Measurements from ENCODE around the gene BABAM1. TPM values are rescaled to one million over a fixed set of nuclear protein-coding genes. Genes with fewer than 3 reads are reported as not detected.

The BABAM1 gene
- total RNA-seq, 1 experiment from 2014 or later, result 146 TPM

DNA sequence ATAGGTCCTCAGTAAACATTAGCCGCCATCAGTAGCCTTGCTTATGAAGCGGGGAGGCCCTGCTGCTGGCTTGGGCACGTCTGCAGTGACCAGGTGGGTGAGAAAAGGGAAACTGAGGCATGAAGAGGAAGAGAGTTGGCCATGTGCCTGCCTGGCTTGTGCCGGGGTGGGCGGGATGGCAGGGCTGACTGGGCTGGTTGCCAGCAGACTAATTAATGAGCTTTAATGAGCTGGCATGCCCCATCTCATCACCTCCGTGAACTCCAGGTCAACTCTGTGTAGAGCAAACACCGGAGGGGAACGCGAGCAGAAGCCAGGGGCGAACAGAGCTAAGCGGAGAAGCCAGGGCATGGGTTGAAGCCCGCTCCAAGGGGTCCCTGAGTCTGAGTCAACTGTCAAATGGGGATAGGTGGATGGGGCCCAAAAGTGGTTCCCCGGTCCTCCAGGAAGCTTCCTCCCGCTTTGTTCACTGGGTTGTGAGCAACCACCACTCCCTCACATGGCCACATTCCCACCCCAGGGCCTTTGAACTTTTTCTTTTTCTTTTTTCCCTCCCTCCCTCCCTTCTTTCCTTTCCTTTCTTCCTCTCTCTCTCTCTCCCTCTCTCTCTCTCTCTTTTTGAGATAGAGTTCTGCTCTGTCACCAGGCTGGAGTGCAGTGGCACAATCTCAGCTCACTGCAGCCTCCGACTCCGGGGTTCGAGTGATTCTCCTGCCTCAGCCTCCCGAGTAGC, 30.3 kb upstream of the BABAM1 start (continued):
- TF ChIP-seq, protein P1, sequence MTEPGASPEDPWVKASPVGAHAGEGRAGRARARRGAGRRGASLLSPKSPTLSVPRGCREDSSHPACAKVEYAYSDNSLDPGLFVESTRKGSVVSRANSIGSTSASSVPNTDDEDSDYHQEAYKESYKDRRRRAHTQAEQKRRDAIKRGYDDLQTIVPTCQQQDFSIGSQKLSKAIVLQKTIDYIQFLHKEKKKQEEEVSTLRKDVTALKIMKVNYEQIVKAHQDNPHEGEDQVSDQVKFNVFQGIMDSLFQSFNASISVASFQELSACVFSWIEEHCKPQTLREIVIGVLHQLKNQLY (CRISPR knock-in tag; IDR thresholded peaks at IDR 0.05), result no peak
- no peak for TF ChIP-seq NR3C1 (CRISPR knock-in tag; conservative IDR thresholded peaks at IDR 0.05; ENCODE audit: low read depth)
- no peak for TF ChIP-seq NFYB (CRISPR knock-in tag; conservative IDR thresholded peaks at IDR 0.05; ENCODE audit: low read depth)
- no peak for TF ChIP-seq PRRX2 (CRISPR knock-in tag; IDR thresholded peaks at IDR 0.05)
- TF ChIP-seq, protein P2, sequence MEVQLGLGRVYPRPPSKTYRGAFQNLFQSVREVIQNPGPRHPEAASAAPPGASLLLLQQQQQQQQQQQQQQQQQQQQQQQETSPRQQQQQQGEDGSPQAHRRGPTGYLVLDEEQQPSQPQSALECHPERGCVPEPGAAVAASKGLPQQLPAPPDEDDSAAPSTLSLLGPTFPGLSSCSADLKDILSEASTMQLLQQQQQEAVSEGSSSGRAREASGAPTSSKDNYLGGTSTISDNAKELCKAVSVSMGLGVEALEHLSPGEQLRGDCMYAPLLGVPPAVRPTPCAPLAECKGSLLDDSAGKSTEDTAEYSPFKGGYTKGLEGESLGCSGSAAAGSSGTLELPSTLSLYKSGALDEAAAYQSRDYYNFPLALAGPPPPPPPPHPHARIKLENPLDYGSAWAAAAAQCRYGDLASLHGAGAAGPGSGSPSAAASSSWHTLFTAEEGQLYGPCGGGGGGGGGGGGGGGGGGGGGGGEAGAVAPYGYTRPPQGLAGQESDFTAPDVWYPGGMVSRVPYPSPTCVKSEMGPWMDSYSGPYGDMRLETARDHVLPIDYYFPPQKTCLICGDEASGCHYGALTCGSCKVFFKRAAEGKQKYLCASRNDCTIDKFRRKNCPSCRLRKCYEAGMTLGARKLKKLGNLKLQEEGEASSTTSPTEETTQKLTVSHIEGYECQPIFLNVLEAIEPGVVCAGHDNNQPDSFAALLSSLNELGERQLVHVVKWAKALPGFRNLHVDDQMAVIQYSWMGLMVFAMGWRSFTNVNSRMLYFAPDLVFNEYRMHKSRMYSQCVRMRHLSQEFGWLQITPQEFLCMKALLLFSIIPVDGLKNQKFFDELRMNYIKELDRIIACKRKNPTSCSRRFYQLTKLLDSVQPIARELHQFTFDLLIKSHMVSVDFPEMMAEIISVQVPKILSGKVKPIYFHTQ (CRISPR knock-in tag; IDR thresholded peaks at IDR 0.05), result no peak
- no peak for TF ChIP-seq NR2C2 (CRISPR knock-in tag; IDR thresholded peaks at IDR 0.05)

DNA sequence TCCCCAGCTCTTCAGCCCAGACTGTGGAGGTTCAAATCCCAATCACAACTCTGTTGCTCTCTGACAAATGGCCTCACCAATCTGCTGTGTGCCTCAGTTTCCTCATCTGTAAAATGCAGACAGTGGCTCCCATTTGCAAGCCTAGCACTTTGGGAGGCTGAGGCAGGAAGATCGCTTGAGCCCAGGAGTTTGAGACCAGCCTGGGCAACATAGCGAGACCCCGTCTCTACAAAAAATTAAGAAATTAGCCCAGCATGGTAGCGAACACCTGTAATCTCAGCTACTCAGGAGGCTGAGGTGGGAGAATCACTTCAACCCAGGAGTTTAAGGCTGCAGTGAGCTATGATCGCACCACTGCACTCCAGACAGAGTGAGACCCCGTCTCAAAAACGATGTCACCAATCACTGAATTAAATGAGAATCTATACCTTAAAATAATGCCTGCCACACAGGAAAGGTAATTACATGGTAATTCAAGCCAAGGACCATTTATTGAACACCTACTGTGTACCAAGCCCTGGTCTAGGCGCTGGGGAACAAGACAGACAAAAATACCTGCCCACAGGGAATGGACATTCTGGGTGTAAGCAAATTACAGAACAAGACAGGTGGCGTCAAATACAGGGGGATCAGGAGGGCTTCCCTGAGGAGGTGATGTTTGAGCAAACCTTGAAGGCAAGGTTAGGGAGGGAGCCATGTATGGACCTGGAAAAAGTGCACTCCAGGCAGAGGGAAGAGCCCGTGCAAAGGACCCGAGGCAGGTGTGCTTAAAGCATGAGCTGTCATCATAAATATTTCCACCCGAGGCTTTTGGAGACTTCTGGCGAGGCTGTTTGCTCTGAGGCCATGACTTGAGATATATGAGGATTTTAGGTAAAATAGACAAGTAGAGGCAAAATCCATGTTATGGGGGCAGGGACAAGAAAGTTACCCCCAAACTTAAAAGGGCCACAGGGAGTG, 29.2 kb upstream of the BABAM1 start:
- ChIA-PET CTCF (interaction anchor here (1.0 to 1.6 kb wide), 3 partner anchors 11 to 54 kb away, joined by 3 to 7 read pairs (median 3); no protein-coding TSS in a partner anchor), POLR2A (interaction anchor here (0.6 kb wide), 1 partner anchor 22 kb away, joined by 3 read pairs; no protein-coding TSS in a partner anchor)
- TF ChIP-seq ZNF121 (CRISPR knock-in tag; IDR thresholded peaks at IDR 0.05) (peak; percentile 54; the same call in 1 of the 2 replicates), SOX15 (CRISPR knock-in tag; IDR thresholded peaks at IDR 0.05) (no peak)
- no peaks in the 10 kb centered on the region for H3K27me3 Mint-ChIP-seq (ENCODE audit: low read depth)
- peaks cover 48% of the 10 kb centered on the region for H3K4me1 Mint-ChIP-seq
- DNase-seq (ENCODE audit: low spot score) (no peak), ATAC-seq (no peak)
- no peak overlapping the region for H3K4me3 Mint-ChIP-seq
- H3K27ac Mint-ChIP-seq, result peak overlapping the region; percentile 85
- H3K9me3 Mint-ChIP-seq, result no peaks in the 10 kb centered on the region
- peaks cover 19% of the 10 kb centered on the region for H3K36me3 Mint-ChIP-seq

DNA sequence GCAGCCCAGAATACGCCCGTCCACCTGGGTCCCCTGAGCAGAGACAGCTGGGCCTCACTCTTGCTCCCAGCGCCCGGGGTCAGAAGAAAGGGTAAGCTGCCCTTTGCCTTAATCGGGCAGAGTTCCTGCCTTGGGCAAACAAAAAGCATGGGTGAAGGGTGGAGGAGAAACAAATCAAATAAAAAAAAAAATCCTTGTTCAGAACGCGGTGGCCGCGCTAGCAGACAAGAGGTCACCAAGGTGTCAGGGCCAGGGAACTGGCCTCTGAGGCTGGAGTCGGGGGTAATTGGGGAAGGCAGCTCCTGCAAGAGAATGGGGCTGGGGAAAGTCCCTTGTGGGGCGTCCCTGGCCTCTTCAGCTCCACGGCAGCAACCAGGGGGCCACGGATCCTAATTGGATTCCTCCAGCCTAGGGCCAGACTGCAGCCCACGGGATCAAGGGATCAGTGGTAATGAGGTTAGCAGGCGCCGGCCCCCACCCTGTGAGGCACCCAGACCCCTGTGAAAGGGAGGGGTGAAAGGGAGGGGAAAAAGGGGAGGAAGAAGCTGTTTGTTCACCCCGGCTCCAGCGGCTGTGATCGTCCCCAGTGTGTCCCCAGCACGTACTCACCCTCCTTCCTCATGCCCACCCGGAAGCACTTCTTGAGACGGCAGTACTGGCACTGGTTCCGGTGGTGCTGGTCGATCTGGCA, 27.0 kb upstream of the BABAM1 start:
- no peak overlapping the region for H3K4me3 Mint-ChIP-seq
- peaks cover 10% of the 10 kb centered on the region for H3K36me3 Mint-ChIP-seq
- no peaks in the 10 kb centered on the region for H3K27me3 Mint-ChIP-seq (ENCODE audit: low read depth)
- H3K27ac Mint-ChIP-seq, result peak overlapping the region; percentile 54; the same call in 1 of the 2 replicates
- ATAC-seq, result no peak
- peaks cover 43% of the 10 kb centered on the region for H3K4me1 Mint-ChIP-seq
- ChIA-PET POLR2A (no interaction called here), CTCF (no interaction called here)
- TF ChIP-seq TEAD4 (CRISPR knock-in tag; IDR thresholded peaks at IDR 0.05) (no peak), IRF2 (CRISPR knock-in tag; IDR thresholded peaks at IDR 0.05; ENCODE audit: borderline replicate concordance, low read depth) (no peak), ZNF232 (CRISPR knock-in tag; IDR thresholded peaks at IDR 0.05) (no peak), ELF4 (CRISPR knock-in tag; IDR thresholded peaks at IDR 0.05; ENCODE audit: low read depth) (no peak), ZNF317 (CRISPR knock-in tag; IDR thresholded peaks at IDR 0.05; ENCODE audit: borderline replicate concordance, low read depth) (no peak), SMAD3 (CRISPR knock-in tag; IDR thresholded peaks at IDR 0.05; ENCODE audit: borderline replicate concordance) (no peak), NFE2L1 (CRISPR knock-in tag; IDR thresholded peaks at IDR 0.05) (no peak), FOXJ3 (CRISPR knock-in tag; IDR thresholded peaks at IDR 0.05; ENCODE audit: borderline replicate concordance) (no peak)
- TF ChIP-seq, protein P3, sequence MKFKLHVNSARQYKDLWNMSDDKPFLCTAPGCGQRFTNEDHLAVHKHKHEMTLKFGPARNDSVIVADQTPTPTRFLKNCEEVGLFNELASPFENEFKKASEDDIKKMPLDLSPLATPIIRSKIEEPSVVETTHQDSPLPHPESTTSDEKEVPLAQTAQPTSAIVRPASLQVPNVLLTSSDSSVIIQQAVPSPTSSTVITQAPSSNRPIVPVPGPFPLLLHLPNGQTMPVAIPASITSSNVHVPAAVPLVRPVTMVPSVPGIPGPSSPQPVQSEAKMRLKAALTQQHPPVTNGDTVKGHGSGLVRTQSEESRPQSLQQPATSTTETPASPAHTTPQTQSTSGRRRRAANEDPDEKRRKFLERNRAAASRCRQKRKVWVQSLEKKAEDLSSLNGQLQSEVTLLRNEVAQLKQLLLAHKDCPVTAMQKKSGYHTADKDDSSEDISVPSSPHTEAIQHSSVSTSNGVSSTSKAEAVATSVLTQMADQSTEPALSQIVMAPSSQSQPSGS (CRISPR knock-in tag; IDR thresholded peaks at IDR 0.05; ENCODE audit: borderline replicate concordance, low read depth), result no peak
- no peaks in the 10 kb centered on the region for H3K9me3 Mint-ChIP-seq
- DNase-seq (ENCODE audit: low spot score), result no peak

Measured in WTC11 (cell line).